Measurements from ENCODE around the gene PRLR. TPM values are rescaled to one million over a fixed set of nuclear protein-coding genes. Genes with fewer than 3 reads are reported as not detected.

PRLR gene
- total RNA-seq, 1 experiment from 2014 or later = 2.5 TPM

GRCh38 chr5:35131723-35132122 lies 98.6 kb downstream of the PRLR start:
- H3K14ac ChIP-seq (ENCODE audit: insufficient read depth, low read length) = no peak overlapping the region
- H3K27me3 Mint-ChIP-seq (ENCODE audit: low read depth) = peaks cover 2% of the 10 kb centered on the region; the same call in 1 of the 2 replicates
- no peaks in the 10 kb centered on the region; a peak in 2 of 7 replicates for H3K36me3 Mint-ChIP-seq (ENCODE audit: insufficient read depth in 1 of 3, low read depth in 3 of 3)
- no peak overlapping the region for H3K18ac ChIP-seq (ENCODE audit: insufficient read length, low read depth, low read length)
- no peaks in the 10 kb centered on the region for H3K4me1 Mint-ChIP-seq
- peaks cover 3% of the 10 kb centered on the region in 2 experiments; a peak in 3 of 5 replicates for H3K9me3 Mint-ChIP-seq
- TF ChIP-seq, protein P1, sequence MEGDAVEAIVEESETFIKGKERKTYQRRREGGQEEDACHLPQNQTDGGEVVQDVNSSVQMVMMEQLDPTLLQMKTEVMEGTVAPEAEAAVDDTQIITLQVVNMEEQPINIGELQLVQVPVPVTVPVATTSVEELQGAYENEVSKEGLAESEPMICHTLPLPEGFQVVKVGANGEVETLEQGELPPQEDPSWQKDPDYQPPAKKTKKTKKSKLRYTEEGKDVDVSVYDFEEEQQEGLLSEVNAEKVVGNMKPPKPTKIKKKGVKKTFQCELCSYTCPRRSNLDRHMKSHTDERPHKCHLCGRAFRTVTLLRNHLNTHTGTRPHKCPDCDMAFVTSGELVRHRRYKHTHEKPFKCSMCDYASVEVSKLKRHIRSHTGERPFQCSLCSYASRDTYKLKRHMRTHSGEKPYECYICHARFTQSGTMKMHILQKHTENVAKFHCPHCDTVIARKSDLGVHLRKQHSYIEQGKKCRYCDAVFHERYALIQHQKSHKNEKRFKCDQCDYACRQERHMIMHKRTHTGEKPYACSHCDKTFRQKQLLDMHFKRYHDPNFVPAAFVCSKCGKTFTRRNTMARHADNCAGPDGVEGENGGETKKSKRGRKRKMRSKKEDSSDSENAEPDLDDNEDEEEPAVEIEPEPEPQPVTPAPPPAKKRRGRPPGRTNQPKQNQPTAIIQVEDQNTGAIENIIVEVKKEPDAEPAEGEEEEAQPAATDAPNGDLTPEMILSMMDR (conservative IDR thresholded peaks at IDR 0.05) = no peak
- H4K91ac ChIP-seq (ENCODE audit: insufficient read length, low read depth, low read length) = no peak overlapping the region
- H3K27ac Mint-ChIP-seq = no peak overlapping the region; a peak in 1 of 7 replicates
- H3K56ac ChIP-seq (ENCODE audit: insufficient read length, low read depth, low read length) = no peak overlapping the region
- H3K27me3 ChIP-seq (ENCODE audit: insufficient read depth, low read length) = no peaks in the 10 kb centered on the region
- no peak overlapping the region for H4K8ac ChIP-seq (replicated peaks; ENCODE audit: insufficient read length, low read depth, low read length)
- H4K5ac ChIP-seq (ENCODE audit: insufficient read length, low read depth, low read length) = no peak overlapping the region
- H2BK5ac ChIP-seq (ENCODE audit: insufficient read length, low read length) = no peak overlapping the region
- H3K27ac ChIP-seq (ENCODE audit: insufficient read length, low read depth, low read length) = no peak overlapping the region
- no peaks in the 10 kb centered on the region for H3K79me2 ChIP-seq (ENCODE audit: insufficient read depth, low read length)
- no peak overlapping the region for H3K4me3 Mint-ChIP-seq
- H3K9ac ChIP-seq (ENCODE audit: extremely low read depth, insufficient read length, low read length) = no peak overlapping the region
- H3K4me2 ChIP-seq (ENCODE audit: insufficient read depth, insufficient read length, low read length) = no peak overlapping the region
- H3K23ac ChIP-seq (ENCODE audit: insufficient read length, low read depth, low read length) = no peak overlapping the region
- no peak overlapping the region for H3K4ac ChIP-seq (ENCODE audit: low read depth, low read length)
- H2BK15ac ChIP-seq (ENCODE audit: low read depth, low read length) = no peak overlapping the region
- H3T11ph ChIP-seq (ENCODE audit: low read length) = no peak overlapping the region
- H3K9me3 ChIP-seq (ENCODE audit: control insufficient read depth, low read depth, low read length) = no peaks in the 10 kb centered on the region
- H2AK5ac ChIP-seq (ENCODE audit: insufficient read length, low read length) = no peak overlapping the region
- no peak overlapping the region for H2BK20ac ChIP-seq (ENCODE audit: low read depth, low read length, poor library complexity, severe bottlenecking)
- no peaks in the 10 kb centered on the region for H3K4me1 ChIP-seq (ENCODE audit: insufficient read depth, low read length)
- no peak overlapping the region for H2BK120ac ChIP-seq (ENCODE audit: low read depth, low read length, poor library complexity, severe bottlenecking)
- H3K79me1 ChIP-seq (ENCODE audit: insufficient read depth, low read depth, low read length, poor library complexity, severe bottlenecking) = no peaks in the 10 kb centered on the region
- no peak overlapping the region for H2AFZ ChIP-seq (ENCODE audit: low read length)
- no peaks in the 10 kb centered on the region for H3K23me2 ChIP-seq (ENCODE audit: insufficient read length, low read depth, low read length, poor library complexity, severe bottlenecking)
- no peak overlapping the region for H2BK12ac ChIP-seq (ENCODE audit: insufficient read length, low read depth, low read length)
- H4K20me1 ChIP-seq (ENCODE audit: control insufficient read depth, insufficient read depth, insufficient read length) = no peaks in the 10 kb centered on the region
- DNase-seq = no peak
